Bone marrow (tissue), 2 donors: ENCODE data around the gene ALG14.
"Not testable (repeated sequence)": the region's sequence is repeated elsewhere in the genome, so short reads cannot be mapped to it uniquely, and the experiment has no call there.

Experiments
- DNase-seq, 2 donors: peaks; one replicate each; lab custom pipeline; 2025; lab: John Stamatoyannopoulos, UW

The ALG14 gene, protein sequence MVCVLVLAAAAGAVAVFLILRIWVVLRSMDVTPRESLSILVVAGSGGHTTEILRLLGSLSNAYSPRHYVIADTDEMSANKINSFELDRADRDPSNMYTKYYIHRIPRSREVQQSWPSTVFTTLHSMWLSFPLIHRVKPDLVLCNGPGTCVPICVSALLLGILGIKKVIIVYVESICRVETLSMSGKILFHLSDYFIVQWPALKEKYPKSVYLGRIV

DNA sequence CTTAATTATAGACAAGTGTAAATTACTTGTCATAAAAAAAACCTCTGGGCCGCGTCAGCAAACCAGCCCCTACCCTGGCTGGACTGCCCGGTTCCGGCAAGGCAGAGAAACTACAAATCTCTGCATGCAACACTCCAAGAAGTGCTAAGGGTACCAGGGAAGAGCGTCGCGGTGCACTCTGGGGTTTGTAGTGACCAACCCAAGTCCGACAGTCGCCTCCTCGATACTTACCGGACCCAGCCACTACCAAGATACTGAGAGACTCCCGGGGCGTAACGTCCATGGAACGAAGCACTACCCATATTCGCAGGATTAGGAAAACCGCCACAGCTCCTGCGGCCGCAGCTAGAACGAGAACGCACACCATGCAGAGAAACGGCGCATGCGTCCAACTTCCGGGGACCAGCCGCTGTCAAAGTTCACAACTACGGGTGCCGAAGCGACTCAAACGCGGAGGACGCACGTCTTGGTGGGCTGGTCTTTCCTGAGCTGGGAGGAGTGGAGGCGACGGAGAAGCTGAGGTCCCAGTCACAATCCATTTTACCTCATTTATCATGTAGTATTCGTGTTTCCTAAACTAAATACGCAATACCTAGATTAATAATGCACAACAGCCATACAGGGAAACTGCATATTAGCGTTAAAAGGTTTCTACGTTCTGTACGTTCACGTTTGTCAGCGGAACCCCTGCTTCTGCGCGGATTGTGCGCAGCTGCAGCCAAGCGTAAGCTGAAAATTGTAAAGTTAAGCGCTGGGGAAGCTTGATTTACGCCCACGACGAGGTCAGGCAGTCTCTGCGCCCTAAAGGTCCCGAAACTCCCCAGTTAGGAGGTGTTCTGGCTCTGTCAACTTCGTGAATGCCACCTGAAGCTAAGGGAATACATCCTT, at the start of gene ALG14:
Gene ALG14 (minus strand): TSS at position 420 of the 888 bp plus-strand sequence. CDS start 53 bp downstream, at position 367.
- DNase-seq: peak; percentile 86 to 93

DNA sequence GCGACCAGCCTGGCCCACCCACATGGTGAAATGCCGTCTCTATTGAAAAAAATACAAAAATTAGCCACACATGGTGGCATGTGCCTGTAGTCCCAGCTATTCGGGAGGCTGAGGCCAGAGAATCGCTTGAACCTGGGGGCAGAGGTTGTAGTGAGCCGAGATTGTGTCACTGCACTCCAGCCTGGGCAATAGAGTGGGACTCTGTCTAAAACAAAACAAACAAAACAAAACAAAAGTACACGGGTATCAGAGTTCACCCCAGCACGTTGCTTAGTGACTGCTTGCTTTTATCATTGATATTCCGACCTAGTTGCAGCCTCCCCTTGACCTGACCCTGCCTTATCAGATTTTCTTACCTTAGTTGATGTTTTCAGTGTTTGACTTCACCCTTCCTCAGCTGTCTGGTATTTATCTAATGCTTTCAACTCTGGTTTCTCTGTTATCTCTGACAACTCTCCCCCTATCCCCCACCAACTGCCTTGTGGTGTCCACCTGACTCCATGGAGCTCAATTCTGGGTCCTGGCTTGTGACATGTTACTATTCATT, 49.5 kb upstream of the ALG14 start:
- DNase-seq: no peak

DNA sequence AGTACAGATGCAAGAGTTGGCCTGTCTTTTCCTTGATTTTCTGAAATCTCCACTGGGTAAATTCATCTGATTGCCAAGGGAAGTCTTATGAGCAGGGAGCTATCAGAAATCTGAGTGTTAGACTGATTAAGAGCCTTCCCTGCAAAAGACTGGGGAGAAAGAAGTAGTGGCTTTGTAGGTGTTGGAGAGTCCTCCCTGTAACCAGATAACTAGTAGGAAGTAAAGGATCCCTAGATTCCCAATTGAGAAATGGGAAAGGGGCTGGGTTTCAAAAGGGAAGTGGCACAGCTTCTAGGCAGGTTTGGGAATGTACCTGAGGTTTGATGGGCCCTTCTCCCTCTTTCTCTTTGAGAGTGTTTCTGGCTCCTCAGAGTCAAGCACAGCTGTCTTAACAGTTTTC, 46.5 kb upstream of the ALG14 start:
- DNase-seq: no peak

DNA sequence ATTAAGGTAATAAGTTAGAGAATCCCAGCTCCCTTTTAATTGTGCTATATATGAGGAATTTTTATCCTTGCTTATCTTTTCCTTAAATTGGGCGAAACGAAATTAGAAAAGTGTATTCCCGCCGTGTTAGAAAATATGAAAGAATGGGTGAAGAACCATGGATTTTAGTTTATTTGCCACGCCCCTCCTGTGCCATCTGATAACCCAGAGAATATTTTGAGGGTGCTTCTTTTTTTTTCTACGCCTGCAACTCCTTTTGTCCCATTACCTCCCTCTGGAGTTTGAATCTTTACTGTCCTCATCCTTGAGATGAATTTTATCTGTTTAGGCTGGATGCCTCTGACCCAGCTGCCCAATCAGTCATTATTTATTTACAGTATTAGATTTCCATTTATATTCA, 46.0 kb upstream of the ALG14 start:
- DNase-seq: no peak

DNA sequence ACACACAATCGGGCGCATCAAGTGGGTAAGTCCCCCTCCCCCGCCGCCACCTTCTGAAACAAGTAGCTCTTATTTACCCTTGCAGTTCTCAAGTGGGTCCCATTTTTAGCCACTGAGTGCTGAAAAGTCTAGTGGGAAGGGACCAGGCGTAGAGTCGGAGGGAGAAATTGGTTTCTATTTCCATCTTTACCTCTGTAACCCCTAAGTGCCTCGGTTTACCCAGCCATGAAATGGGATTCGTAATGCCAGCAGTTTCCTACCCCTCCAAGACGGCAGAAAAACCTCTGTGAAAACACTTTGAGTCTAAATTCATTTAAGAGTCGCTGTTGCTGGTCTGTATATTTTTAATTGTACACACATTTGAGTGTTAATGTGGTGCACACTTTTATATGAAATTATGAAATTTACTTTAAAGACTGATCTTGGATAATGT, 45.3 kb upstream of the ALG14 start:
- DNase-seq: no peak

DNA sequence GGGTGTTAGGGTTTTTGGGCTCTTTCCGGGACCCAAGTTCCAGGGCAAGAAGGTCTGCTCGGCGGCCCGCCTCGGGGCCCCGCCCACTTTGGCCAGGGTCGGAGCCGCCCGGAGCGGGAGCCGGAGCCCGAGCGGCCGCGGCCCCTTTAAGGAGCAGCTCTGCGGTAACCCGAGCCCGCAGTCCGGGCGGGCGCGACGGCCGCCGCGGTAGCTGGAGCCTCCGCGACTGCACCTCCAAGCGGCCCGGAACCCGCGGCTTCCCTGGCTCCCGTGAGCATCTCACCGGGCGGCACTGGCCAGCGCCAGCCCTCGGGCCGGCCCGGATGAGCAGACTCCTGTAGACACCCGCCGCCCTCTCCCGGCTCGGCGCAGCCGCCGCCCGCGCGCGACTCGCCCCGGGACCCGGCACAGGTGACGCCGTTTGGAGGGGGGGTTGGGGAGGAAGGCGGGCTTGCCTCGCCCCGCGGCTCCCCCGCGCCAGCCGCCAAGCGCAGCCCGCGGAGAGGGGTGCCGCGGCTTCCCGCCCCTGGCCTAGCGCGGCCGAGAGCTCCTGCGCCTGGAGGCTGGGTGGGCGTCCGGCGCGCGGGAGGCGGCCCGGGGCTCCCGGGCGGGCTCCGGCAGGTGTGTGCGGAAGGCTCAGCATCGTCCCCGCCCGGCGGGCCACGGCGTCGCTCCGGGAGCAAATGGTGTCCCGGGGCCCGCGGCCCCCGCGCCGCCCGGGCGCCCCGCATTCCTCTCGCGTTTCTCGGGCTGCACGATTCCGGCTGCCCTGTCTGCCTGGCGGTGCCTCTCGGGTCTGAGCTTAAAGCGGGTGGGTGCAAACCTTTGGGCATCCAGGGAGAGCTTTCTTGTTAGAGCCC, 44.7 kb upstream of the ALG14 start, which contains the start of gene TLCD4:
Gene TLCD4 (plus strand): TSS at position 149 of the 860 bp plus-strand sequence. CDS start 26,547 bp downstream, outside the sequence.
- no peak for DNase-seq

DNA sequence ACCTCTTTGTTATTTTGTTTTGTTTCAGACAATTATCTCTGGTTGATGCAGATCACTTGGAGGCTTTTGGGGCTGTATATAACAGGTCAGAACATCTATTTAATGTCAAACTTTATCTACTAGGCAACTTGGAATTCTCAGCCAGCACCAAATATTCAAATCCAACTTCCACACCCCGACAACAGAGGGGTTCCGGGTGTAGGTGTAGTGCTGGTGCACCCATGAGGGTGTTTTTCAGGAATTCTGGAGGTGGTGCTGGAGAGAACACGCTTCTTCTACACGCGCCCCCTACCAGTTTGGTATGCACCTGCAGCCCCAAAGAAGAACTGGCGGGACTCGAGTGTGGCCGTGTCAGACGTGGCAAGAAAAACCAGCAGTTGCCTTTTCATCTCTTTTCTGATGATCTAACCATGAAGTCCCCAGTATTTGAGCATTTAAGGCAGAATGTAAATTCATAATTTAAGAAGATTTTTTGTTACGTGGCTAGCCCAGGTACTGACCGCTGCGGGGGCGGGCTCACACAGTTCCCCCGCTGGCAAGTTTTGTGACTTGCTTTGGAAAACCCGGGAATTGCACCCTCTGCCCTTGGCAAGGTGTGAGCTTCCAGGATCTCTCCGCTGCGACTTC, 43.9 kb upstream of the ALG14 start:
- no peak for DNase-seq

DNA sequence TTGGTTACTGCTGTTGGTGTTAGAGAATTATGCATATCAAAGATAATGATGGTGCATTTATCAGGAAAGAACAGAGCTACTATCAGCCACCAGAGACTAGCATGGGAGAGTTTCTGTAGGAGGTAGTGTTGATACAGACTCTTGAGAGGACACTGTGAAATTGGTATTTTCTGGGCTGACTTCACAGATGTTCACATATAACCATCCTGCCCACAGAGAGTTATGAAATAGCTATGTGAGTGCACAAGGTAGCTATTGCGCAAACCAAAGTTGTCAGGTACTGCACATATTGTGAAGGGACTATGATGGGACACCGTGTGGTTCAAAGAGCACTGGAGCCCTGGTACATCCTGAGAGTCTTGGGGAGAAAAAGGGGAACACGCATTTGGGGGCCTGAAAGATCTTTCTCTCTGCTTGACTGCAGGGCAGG, 43.0 kb upstream of the ALG14 start:
- no peak for DNase-seq

DNA sequence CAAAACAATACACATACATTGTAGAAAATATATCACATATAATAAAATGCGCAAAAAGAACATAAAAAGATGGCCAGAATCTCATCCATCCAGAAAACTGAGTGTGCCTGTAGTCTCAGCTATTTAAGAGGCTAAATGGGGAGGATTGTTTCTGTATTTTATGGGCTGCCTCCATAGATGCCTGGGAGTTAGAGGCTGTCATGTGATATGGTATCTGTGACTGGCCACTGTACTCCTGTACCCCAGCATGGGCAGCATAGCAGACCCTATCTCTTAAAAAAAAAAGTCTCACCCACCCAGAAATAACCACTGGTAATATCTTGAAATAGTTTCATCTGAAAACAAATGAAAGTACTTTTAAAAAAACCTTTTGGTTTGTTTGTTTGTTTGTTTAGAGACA, 40.9 kb upstream of the ALG14 start:
- DNase-seq: no peak

DNA sequence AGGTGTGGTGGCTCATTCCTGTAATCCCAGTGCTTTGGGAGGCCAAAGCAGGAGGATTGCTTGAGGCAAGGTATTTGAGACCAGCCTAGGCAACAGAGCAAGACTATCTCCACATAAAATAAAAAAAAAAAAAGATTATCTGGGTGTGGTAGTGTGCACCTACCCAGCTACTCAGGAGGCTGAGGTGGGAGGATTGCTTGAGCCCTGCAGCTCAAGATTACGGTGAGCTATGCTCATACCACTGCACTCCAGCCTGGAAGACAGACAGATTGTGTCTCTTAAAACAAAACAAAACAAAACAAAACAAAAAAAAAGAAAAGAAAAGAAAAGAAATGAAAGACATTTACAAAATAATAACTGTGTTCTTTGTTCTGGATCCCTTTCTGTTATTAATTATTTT, 38.3 kb upstream of the ALG14 start:
- DNase-seq: no peak

DNA sequence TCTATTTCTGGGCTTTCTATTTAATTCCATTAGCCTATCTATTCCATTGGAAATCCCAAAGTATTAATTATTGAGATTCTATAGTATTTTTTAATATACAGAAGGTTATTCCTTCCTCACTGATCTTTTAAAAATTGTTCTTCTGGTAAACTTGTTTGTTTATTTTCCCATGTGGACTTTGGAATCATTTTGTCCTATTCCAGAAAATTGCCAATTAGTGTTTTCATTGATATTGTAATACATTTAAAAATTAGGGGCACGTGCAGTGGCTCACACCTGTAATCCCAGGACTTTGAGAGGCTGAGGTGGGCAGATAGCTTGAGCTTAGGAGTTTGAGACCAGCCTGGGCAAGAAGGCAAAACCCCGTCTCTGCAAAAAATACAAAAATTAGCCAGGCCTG, 36.0 kb upstream of the ALG14 start:
- no peak for DNase-seq

DNA sequence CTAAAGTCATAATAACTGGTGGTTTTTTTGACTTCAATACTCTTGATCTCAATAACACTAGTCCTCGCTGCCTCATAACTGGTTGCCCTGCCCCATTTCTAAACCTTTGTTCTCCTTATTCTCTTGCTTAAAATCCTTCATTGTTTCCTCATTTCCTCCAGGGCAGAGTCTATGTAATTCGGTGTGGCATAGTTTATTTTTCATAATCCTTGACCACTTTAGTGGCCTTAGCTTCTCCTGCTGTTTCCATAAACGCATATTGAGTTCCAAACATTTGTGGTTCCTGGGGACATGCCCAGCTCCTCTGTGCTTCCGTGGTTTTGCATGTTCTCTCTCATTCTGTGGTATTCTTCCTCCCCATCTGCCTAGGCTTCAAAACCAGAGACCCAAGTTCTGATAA, 25.4 kb upstream of the ALG14 start:
- DNase-seq: no peak

DNA sequence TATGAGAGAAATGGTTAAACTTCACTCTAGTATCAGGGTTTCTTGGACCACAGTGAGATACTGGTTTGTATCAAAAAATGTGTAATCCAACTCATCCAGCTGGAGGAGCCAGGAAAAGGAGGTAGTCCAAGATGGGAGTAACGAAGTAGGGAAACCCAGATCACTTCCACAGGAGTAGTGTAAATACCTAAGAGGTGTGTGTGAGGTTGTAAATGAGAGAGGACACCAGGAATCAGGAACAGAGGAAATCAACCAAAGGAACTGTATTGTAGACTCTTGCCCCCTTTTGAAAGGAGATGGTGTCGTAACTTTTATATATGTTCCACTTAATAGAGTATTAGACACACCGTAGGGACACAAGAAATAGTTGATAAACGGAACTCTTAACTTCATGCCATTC, 24.7 kb upstream of the ALG14 start:
- no peak for DNase-seq

DNA sequence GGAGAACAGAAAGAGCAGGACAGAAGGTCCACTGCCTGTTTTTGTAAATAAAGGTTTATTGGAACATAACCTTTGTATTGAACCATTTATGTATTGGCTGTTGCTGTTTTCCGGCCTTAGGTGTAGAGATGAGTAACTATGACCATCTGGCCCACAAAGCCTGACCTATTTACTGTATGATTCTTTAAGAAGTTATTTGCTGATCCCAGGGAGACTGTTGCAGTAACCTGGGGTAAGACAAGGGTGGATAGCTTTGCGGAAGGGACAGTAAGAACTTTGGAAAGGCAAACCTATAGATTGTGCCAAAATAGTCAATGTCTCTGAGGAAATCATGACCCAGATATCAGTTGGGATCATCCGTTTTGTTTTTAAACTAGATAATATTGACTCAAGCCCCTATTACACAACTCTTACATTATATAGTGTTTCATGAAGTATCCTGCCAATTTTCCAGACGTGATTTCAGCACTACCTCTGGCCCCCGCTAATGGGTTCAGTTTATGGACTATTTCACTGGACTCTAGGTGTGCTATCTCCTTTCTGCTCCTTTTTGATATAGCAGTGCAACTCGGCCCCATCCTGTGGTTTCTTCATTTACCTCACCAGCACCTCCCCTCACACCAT, 23.6 kb upstream of the ALG14 start:
- no peak for DNase-seq

DNA sequence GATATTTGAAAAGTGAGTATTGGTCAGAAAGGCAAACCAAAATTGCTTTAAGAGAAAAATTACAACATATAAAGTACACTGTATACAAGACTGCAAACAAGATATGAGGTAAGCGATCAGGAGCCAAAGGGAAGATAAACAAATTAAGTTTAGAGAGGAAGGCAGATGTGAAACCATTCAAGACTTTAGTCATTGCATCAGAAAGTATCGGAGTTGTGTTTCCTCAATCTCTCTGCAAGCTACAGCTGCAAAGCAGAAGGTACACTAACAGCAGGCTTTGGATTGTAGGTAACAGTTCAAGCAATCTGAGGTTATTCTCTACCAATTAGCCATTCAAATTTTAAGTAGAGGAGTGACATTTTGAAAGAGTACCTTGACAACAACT, 23.1 kb upstream of the ALG14 start:
- no peak for DNase-seq

DNA sequence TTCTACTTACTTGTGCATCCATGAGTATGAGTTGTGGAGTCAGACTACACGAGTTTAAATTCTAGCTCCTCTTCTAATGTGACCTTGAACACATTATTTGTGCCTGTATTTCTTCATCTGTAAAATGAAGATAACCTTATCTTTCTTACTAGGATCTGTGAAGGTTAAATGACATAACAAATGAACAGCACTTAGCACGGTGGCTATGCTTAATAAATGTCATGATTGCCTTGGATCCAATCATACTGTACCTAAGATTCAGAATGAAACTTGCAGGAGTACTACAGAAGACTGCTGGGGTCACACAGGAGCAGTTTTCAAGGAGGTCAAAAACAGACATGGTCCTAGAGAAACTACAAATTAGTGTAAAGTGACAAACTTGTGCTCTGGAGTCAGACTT, 22.2 kb upstream of the ALG14 start:
- DNase-seq: no peak

DNA sequence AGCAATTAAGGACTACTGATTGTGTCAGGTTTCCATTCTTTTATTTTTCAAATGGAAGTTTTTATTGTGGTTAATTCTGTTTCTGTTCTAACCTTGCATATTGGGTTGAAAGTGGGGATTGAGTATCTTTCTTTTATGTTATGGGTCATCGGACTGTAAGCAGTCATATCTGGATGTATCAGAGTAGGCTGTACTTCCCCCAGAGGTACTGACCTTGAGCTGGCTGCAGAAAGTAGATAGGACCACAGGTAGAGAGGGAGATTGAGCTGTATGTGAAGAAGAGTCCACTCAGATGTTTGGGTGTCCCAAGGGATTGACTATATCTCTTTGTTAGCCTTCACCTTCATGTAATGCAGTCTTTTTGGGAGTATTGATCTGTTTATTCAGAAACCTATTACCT, 20.5 kb upstream of the ALG14 start:
- no peak for DNase-seq

DNA sequence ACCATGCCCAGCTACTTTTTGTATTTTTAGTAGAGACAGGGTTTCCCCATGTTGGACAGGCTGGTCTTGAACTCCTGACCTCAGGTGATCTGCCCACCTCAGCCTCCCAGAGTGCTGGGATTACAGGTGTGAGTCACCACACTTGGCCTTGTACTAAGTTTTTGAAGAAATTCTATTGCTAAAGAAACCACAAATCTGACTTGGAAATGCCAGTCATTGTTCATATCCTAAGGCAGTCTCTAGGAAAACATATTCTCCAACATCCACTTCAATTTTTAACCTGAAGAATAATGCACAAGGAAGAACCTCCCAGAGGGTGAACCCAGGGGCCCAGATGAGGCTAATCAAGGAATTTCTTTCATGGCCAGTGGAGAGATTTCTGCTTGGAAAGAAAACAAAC, 20.1 kb upstream of the ALG14 start:
- not testable (repeated sequence) for DNase-seq

DNA sequence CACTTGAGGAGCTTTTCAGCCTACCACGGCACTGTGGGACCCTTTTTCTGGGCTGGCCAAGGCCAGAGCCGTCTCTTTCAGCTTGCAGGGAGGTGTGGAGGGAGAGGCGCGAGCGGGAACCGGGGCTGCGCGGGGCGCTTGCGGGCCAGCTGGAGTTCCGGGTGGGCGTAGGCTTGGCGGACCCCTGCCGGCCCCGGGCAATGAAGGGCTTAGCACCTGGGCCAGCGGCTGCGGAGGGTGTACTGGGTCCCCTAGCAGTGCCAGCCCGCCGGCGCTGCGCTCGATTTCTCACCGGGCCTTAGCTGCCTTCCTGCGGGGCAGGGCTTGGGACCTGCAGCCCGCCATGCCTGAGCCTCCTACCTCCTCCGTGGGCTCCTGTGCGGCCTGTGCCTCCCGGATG, 18.5 kb upstream of the ALG14 start:
- not testable (repeated sequence) for DNase-seq

DNA sequence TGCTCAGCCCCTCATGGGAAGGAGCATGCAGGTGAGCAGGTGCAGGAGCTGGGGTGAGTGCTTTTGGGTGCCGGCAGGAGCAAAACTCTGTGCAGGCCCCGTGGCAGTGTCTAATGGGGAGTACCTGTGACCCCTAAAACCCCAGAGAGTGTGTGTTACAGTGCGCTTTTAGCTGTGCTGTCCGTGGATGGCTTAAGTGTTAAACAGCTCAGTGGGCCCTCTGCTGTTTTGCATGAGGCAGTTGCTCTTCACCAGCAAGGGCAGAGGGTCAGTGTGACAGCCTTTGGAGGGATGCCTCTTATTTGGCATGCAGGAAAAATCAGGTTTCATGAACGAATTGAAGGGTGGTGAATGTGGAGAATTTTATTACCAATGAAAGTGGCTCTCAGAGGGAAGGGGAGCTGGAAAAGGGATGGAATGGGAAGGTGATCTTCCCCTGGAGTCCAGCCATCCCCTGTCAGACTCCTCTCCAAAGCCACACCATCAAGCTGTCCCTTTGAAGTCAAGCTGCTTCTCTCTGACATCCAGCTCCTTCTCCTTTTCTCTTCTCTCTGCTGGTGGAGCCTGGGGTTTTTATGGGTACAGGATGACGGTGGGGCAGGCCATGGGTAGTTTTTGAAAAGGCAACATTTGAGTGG, 17.0 kb upstream of the ALG14 start:
- no peak for DNase-seq

DNA sequence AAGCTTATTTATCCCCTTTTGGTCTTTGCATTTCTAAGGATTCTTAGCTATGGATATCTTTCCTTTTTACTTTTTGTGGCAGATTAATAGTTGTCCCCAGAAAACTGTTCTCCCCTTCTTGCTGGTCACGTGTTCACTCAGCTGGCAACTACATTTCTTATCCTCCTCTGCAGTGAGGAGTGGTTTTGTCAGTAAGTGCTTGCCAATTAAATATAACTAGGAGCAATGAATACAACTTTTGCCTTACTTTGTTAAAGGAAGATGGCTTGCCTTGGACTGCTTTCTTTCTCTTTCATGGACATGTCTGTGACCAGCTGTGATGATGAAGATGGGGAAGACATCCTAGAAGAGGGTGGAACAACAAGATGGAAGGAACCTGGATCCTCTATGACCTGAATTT, 15.6 kb upstream of the ALG14 start:
- DNase-seq: no peak
